GM06990 (cell line): Measurements from ENCODE around the gene OAS2.

Experiments used
- DNase-seq: peaks from one replicate; pipeline ENCODE4 v3.0.0-alpha.2; 2011; ENCODE audit not compliant: insufficient read length; ENCODE audit errors: extremely low read depth
- H3K27me3 ChIP-seq: replicated peaks from 2 replicates; pipeline ENCODE4 v1.6.0; 2011; ENCODE audit warnings: low read length; ENCODE audit not compliant: control insufficient read depth, insufficient read depth
- H3K36me3 ChIP-seq: 2 replicates; pipeline ENCODE4 v1.5.1; 2011; ENCODE audit warnings: low read length; ENCODE audit not compliant: control insufficient read depth, insufficient read depth
- H3K4me3 ChIP-seq: replicated peaks from 2 replicates; pipeline ENCODE4 v1.5.1; 2011; ENCODE audit warnings: low read depth, mild to moderate bottlenecking, control low read depth, low read length
- CTCF ChIP-seq: IDR thresholded peaks from 2 replicates; pipeline ENCODE4 v1.5.1; 2011; ENCODE audit warnings: low read length, control low read depth, mild to moderate bottlenecking, inconsistent platforms; ENCODE audit not compliant: insufficient read depth, poor library complexity, severe bottlenecking

The OAS2 gene

GRCh38 chr12:112964915-112965314 is 13.4 kb upstream of the OAS2 start:
- DNase-seq, result no peak
- TF ChIP-seq CTCF, result no peak
- H3K4me3 ChIP-seq, result no peak overlapping the region
- peaks cover 19% of the 10 kb centered on the region for H3K36me3 ChIP-seq
- no peaks in the 10 kb centered on the region for H3K27me3 ChIP-seq

DNA sequence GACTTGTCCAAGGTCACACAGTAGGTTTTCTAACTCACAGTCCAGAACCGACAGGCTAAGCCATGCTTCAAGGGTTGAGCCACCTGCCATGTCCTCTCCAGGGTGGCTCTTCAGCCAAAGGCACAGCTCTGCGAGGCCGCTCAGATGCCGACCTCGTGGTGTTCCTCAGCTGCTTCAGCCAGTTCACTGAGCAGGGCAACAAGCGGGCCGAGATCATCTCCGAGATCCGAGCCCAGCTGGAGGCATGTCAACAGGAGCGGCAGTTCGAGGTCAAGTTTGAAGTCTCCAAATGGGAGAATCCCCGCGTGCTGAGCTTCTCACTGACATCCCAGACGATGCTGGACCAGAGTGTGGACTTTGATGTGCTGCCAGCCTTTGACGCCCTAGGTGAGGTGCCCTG is 12.7 kb upstream of the OAS2 start:
- no peak for DNase-seq

GRCh38 chr12:112967306-112967705 is 11.0 kb upstream of the OAS2 start:
- no peak for TF ChIP-seq CTCF
- DNase-seq, result no peak
- H3K4me3 ChIP-seq, result no peak overlapping the region
- peaks cover 17% of the 10 kb centered on the region for H3K36me3 ChIP-seq
- H3K27me3 ChIP-seq, result no peaks in the 10 kb centered on the region

More for the DNA sequence above, 12.7 kb upstream of the OAS2 start:
- H3K4me3 ChIP-seq, result no peak overlapping the region
- no peaks in the 10 kb centered on the region for H3K27me3 ChIP-seq
- no peak for TF ChIP-seq CTCF
- H3K36me3 ChIP-seq, result peaks cover 19% of the 10 kb centered on the region

- TF ChIP-seq CTCF, result no peak
- Histone ChIP-seq H3K4me3 (no peak overlapping the region), H3K27me3 (no peaks in the 10 kb centered on the region), H3K36me3 (peaks cover 14% of the 10 kb centered on the region)
- no peak for DNase-seq
Observed at GRCh38 chr12:112967858-112968257, 10.5 kb upstream of the OAS2 start.

DNA sequence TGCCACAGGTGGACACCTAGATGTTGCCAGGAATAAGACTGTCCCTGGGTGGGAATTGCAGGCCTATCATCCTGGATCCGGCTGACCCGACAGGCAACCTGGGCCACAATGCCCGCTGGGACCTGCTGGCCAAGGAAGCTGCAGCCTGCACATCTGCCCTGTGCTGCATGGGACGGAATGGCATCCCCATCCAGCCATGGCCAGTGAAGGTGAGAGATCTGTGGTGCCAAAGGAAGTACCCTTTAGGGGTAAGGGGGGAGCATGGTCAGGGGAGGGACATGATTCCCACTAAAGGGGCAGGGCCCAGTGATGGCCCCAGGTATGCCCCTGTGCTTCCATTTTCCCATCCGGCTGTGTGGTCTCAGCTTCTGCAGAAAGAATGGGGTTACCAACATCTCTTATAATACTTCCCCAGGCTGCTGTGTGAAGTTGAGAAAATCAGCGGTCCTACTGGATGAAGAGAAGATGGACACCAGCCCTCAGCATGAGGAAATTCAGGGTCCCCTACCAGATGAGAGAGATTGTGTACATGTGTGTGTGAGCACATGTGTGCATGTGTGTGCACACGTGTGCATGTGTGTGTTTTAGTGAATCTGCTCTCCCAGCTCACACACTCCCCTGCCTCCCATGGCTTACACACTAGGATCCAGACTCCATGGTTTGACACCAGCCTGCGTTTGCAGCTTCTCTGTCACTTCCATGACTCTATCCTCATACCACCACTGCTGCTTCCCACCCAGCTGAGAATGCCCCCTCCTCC is 8.6 kb upstream of the OAS2 start:
- no peak for TF ChIP-seq CTCF
- H3K27me3 ChIP-seq, result no peaks in the 10 kb centered on the region
- no peak for DNase-seq
- no peak overlapping the region for H3K4me3 ChIP-seq
- H3K36me3 ChIP-seq, result peaks cover 6% of the 10 kb centered on the region
